Measurements from ENCODE around the gene FBXW5. TPM values are rescaled to one million over a fixed set of nuclear protein-coding genes. Genes with fewer than 3 reads are reported as not detected.

FBXW5 gene
- total RNA-seq, 2 donors from 2014 or later, result 64.2 to 76.5 TPM

DNA sequence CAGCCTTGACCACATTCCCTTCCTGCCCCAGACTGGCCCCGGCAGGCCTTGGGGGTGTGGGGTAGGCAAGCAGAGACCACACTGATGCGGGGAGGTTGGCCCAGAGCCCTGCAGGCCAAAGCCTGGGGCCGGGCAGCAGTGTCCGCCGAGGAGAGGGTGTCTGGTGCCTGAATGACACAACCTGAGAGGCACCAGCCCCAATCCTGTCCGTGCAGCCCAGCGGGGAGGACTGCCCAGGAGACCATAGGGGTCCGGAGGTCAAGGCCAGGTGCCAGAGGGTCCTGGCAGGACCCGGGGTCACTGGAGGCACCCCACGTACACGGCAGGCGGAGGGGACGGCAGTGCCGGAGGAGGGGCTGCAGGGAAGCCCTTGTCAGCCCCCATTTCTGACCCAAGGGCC is 27.2 kb upstream of the FBXW5 start:
- 92 to 96% methylated on average over 9 to 14 of the region's 14 CpGs for WGBS, 2 experiments (ENCODE audit: insufficient coverage in 1 of 2, insufficient read length in 1 of 2)

DNA sequence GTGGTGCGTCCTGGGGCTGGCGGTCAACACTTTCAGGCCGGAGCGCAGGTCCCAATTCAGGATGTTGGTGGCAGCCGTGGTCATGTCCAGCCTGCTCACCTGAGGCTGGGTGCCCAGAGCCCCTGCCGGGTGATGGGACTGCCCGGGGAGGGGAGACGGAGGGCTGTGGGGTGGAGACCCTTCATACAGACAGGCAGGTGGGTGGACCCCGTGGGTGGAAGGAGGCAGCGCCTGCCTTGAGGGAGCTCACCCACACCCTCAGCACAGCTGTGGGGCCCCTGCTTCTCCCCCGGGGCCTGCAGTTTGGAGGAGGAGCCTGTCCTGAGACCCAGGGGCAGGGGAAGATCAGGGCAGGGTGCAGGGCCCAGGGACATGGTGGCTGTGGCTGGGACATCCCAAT is 25.8 kb upstream of the FBXW5 start:
- TF ChIP-seq, protein P1, sequence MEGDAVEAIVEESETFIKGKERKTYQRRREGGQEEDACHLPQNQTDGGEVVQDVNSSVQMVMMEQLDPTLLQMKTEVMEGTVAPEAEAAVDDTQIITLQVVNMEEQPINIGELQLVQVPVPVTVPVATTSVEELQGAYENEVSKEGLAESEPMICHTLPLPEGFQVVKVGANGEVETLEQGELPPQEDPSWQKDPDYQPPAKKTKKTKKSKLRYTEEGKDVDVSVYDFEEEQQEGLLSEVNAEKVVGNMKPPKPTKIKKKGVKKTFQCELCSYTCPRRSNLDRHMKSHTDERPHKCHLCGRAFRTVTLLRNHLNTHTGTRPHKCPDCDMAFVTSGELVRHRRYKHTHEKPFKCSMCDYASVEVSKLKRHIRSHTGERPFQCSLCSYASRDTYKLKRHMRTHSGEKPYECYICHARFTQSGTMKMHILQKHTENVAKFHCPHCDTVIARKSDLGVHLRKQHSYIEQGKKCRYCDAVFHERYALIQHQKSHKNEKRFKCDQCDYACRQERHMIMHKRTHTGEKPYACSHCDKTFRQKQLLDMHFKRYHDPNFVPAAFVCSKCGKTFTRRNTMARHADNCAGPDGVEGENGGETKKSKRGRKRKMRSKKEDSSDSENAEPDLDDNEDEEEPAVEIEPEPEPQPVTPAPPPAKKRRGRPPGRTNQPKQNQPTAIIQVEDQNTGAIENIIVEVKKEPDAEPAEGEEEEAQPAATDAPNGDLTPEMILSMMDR (conservative IDR thresholded peaks at IDR 0.05), result no peak
- no peak overlapping the region for H3K4me3 ChIP-seq (ENCODE audit: low read length)
- no peak overlapping the region for H3K9ac ChIP-seq (ENCODE audit: extremely low read depth, low read length, poor library complexity, severe bottlenecking)
- H3K4me1 ChIP-seq (ENCODE audit: control insufficient read depth, insufficient read depth, low read length), result no peaks in the 10 kb centered on the region
- H3K9me3 ChIP-seq (ENCODE audit: control insufficient read depth, low read length), result no peaks in the 10 kb centered on the region
- no peaks in the 10 kb centered on the region for H3K27me3 ChIP-seq (ENCODE audit: control insufficient read depth, insufficient read depth, low read length, poor library complexity, severe bottlenecking)
- Mint-ChIP-seq H3K27me3 (ENCODE audit: insufficient read depth) (no peaks in the 10 kb centered on the region), H3K4me1 (peaks cover 8% of the 10 kb centered on the region), H3K27ac (no peak overlapping the region), H3K36me3 (ENCODE audit: low read depth) (no peaks in the 10 kb centered on the region), H3K4me3 (no peak overlapping the region), H3K9me3 (no peaks in the 10 kb centered on the region)
- H3K27ac ChIP-seq (ENCODE audit: low read depth, low read length), result no peak overlapping the region
- DNase-seq, result no peak
- H3K36me3 ChIP-seq (ENCODE audit: control insufficient read depth, insufficient read depth, low read length), result no peaks in the 10 kb centered on the region
- 90 to 91% methylated on average over 7 to 11 of the region's 11 CpGs for WGBS, 2 experiments (ENCODE audit: insufficient coverage in 1 of 2, insufficient read length in 1 of 2)

More for the DNA sequence above, 27.2 kb upstream of the FBXW5 start:
- H3K4me1 ChIP-seq (ENCODE audit: control insufficient read depth, insufficient read depth, low read length), result no peaks in the 10 kb centered on the region
- DNase-seq, result no peak
- no peaks in the 10 kb centered on the region for H3K27me3 ChIP-seq (ENCODE audit: control insufficient read depth, insufficient read depth, low read length, poor library complexity, severe bottlenecking)
- no peaks in the 10 kb centered on the region for H3K36me3 ChIP-seq (ENCODE audit: control insufficient read depth, insufficient read depth, low read length)
- H3K4me3 ChIP-seq (ENCODE audit: low read length), result no peak overlapping the region
- Mint-ChIP-seq H3K36me3 (ENCODE audit: low read depth) (no peaks in the 10 kb centered on the region), H3K27ac (no peak overlapping the region), H3K4me3 (no peak overlapping the region), H3K9me3 (no peaks in the 10 kb centered on the region), H3K4me1 (no peaks in the 10 kb centered on the region), H3K27me3 (ENCODE audit: insufficient read depth) (no peaks in the 10 kb centered on the region)
- no peak overlapping the region for H3K9ac ChIP-seq (ENCODE audit: extremely low read depth, low read length, poor library complexity, severe bottlenecking)
- H3K27ac ChIP-seq (ENCODE audit: low read depth, low read length), result no peak overlapping the region
- H3K9me3 ChIP-seq (ENCODE audit: control insufficient read depth, low read length), result no peaks in the 10 kb centered on the region
- TF ChIP-seq, protein P1 (conservative IDR thresholded peaks at IDR 0.05), result no peak

DNA sequence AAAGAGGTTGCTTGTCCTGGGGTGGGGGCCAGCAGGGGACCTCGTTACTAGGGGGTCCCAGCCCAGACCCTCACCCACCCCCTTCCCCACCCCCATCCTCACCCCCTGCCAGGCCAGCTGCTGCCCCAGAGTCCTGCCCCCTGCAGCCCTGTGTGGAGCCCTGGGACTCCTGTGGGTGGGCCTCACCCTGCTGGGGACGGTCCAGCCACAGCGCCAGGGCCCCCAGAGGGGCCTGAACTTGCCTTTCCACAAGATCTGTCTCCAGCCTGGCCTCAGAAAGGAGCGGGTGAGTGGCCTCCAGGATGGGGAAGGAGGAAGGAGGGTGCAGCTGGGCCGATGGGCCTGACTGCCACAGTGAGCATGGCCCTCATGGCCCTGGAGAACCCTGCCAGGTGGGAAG is 25.2 kb upstream of the FBXW5 start:
- 79% methylated on average over 4 of the region's 5 CpGs; no CpG with 5 or more reads in 1 of the 2 experiments for WGBS, 2 experiments (ENCODE audit: insufficient coverage in 1 of 2, insufficient read length in 1 of 2)
- H3K9me3 ChIP-seq (ENCODE audit: control insufficient read depth, low read length), result no peaks in the 10 kb centered on the region
- Mint-ChIP-seq H3K9me3 (no peaks in the 10 kb centered on the region), H3K27ac (no peak overlapping the region), H3K4me3 (no peak overlapping the region), H3K4me1 (peaks cover 8% of the 10 kb centered on the region), H3K36me3 (ENCODE audit: low read depth) (no peaks in the 10 kb centered on the region), H3K27me3 (ENCODE audit: insufficient read depth) (no peaks in the 10 kb centered on the region)
- no peak overlapping the region for H3K4me3 ChIP-seq (ENCODE audit: low read length)
- no peaks in the 10 kb centered on the region for H3K36me3 ChIP-seq (ENCODE audit: control insufficient read depth, insufficient read depth, low read length)
- TF ChIP-seq, protein P1 (conservative IDR thresholded peaks at IDR 0.05), result no peak
- no peak overlapping the region for H3K27ac ChIP-seq (ENCODE audit: low read depth, low read length)
- no peaks in the 10 kb centered on the region for H3K27me3 ChIP-seq (ENCODE audit: control insufficient read depth, insufficient read depth, low read length, poor library complexity, severe bottlenecking)
- no peak for DNase-seq
- H3K4me1 ChIP-seq (ENCODE audit: control insufficient read depth, insufficient read depth, low read length), result no peaks in the 10 kb centered on the region
- H3K9ac ChIP-seq (ENCODE audit: extremely low read depth, low read length, poor library complexity, severe bottlenecking), result no peak overlapping the region
